ENCODE measurements around the gene RUNX2. TPM values are rescaled to one million over a fixed set of nuclear protein-coding genes. Genes with fewer than 3 reads are reported as not detected.
A peak's percentile ranks its signal among the peaks of the same experiment; 100 is the strongest.

The RUNX2 gene
- total RNA-seq, 3 donors from 2014 or later: 2.0 to 4.4 (median 3.4) TPM

- Histone ChIP-seq H3K36me3 (ENCODE audit: low read depth) (no peaks in the 10 kb centered on the region), H3K4me1 (ENCODE audit: low read depth) (no peaks in the 10 kb centered on the region), H3K9me3 (no peaks in the 10 kb centered on the region), H3K4me3 (no peak overlapping the region)
- TF ChIP-seq CTCF (IDR thresholded peaks at IDR 0.05): no peak
- no peak for DNase-seq
- ATAC-seq: no peak
- intact Hi-C loops (cut with DNase I, micrococcal nuclease): no loop called here
Observed at GRCh38 chr6:45597424-45597823, 269.3 kb downstream of the RUNX2 start.

GRCh38 chr6:45599053-45599452, 270.9 kb downstream of the RUNX2 start:
- DNase-seq (no peak), ATAC-seq (no peak)
- no peak for TF ChIP-seq CTCF (IDR thresholded peaks at IDR 0.05)
- Histone ChIP-seq H3K36me3 (ENCODE audit: low read depth) (no peaks in the 10 kb centered on the region), H3K4me3 (no peak overlapping the region), H3K4me1 (ENCODE audit: low read depth) (no peaks in the 10 kb centered on the region), H3K9me3 (no peaks in the 10 kb centered on the region)
- intact Hi-C loops (cut with DNase I, micrococcal nuclease): no loop called here

GRCh38 chr6:45605971-45606370, 277.8 kb downstream of the RUNX2 start:
- intact Hi-C loops (cut with DNase I, micrococcal nuclease): no loop called here
- ATAC-seq: no peak

GRCh38 chr6:45606831-45607400, 278.8 kb downstream of the RUNX2 start:
- peak in 2 of 3 donors; percentile 41 to 53 for DNase-seq
- intact Hi-C loops (cut with DNase I, micrococcal nuclease): no loop called here

More at GRCh38 chr6:45605971-45606370, 277.8 kb downstream of the RUNX2 start:
- Histone ChIP-seq H3K36me3 (ENCODE audit: low read depth) (no peaks in the 10 kb centered on the region), H3K9me3 (no peaks in the 10 kb centered on the region), H3K4me1 (ENCODE audit: low read depth) (peaks cover 6% of the 10 kb centered on the region), H3K4me3 (no peak overlapping the region)
- no peak for TF ChIP-seq CTCF (IDR thresholded peaks at IDR 0.05)
- no peak for DNase-seq

GRCh38 chr6:45607798-45608197, 279.7 kb downstream of the RUNX2 start:
- TF ChIP-seq CTCF (IDR thresholded peaks at IDR 0.05): no peak
- peak; percentile 84 for ATAC-seq
- H3K4me1 ChIP-seq (ENCODE audit: low read depth): peaks cover 15% of the 10 kb centered on the region
- H3K4me3 ChIP-seq: no peak overlapping the region
- intact Hi-C loops (cut with DNase I, micrococcal nuclease): no loop called here
- H3K9me3 ChIP-seq: no peaks in the 10 kb centered on the region
- no peaks in the 10 kb centered on the region for H3K36me3 ChIP-seq (ENCODE audit: low read depth)
- no peak for DNase-seq

More at GRCh38 chr6:45606831-45607400, 278.8 kb downstream of the RUNX2 start:
- H3K9me3 ChIP-seq: no peaks in the 10 kb centered on the region
- TF ChIP-seq CTCF (IDR thresholded peaks at IDR 0.05): no peak
- peak; percentile 34 for ATAC-seq
- no peaks in the 10 kb centered on the region for H3K36me3 ChIP-seq (ENCODE audit: low read depth)
- H3K4me3 ChIP-seq: no peak overlapping the region
- peaks cover 15% of the 10 kb centered on the region for H3K4me1 ChIP-seq (ENCODE audit: low read depth)
